Gastrocnemius medialis (tissue), 4 donors: ENCODE results near the gene KCNMB3. TPM values are rescaled to one million over a fixed set of nuclear protein-coding genes. Genes with fewer than 3 reads are reported as not detected.

Experiments used
- ATAC-seq, 2 donors: fragments of 150-250 bp; one replicate each; pipeline ENCODE4 v1.9.1; 2016
- DNase-seq, 2 donors: peaks; one replicate each; pipeline ENCODE4 v3.0.0-alpha.2; 2019
- H3K27ac ChIP-seq, 4 donors: fragments of 200-600 bp; sonication (generic); 1 replicate in 1 of 4; 2 replicates in 3 of 4; pipeline ENCODE4 v1.5.1; 2016 to 2018; ENCODE audit warnings: mild to moderate bottlenecking in 2 of 4, moderate library complexity in 1 of 4
- H3K27me3 ChIP-seq, 3 donors: fragments of 200-600 bp; sonication (generic) in 2 of 3; 1 replicate in 1 of 3; 2 replicates in 2 of 3; pipeline versions ENCODE4 v1.5.1 to v1.6.0; 2016 to 2019; ENCODE audit warnings: mild to moderate bottlenecking in 1 of 3, moderate library complexity in 1 of 3
- H3K36me3 ChIP-seq, 2 donors: fragments of 200-600 bp; sonication (generic) in 1 of 2; one replicate each; pipeline ENCODE4 v1.5.1; 2017 to 2018
- H3K4me1 ChIP-seq, 2 donors: fragments of 200-600 bp; sonication (generic) in 1 of 2; one replicate each; pipeline ENCODE4 v1.5.1; 2016 to 2017; ENCODE audit warnings: mild to moderate bottlenecking in 2 of 2
- H3K4me3 ChIP-seq, 4 donors: fragments of 200-600 bp; sonication (generic) in 3 of 4; 1 replicate in 1 of 4; 2 replicates in 3 of 4; pipeline ENCODE4 v1.5.1; 2016 to 2019; ENCODE audit warnings: mild to moderate bottlenecking in 2 of 4
- H3K9me3 ChIP-seq, 3 donors: fragments of 200-600 bp; sonication (generic) in 2 of 3; 1 replicate in 1 of 3; 2 replicates in 2 of 3; pipeline ENCODE4 v1.5.1; 2016 to 2019
- CTCF ChIP-seq, 5 experiments: fragments of 450-650 bp in 3 of 5; fragments of 200-600 bp in 2 of 5; sonication (generic) in 2 of 5; IDR thresholded peaks in 4 of 5; conservative IDR thresholded peaks in 1 of 5; 1 replicate in 4 of 5; 2 replicates in 1 of 5; pipeline ENCODE4 v1.5.1; 2016 to 2019; ENCODE audit warnings: antibody characterized with exemption in 5 of 5, mild to moderate bottlenecking in 3 of 5, moderate library complexity in 3 of 5
- POLR2A ChIP-seq, 2 donors: fragments of 450-650 bp; IDR thresholded peaks; one replicate each; pipeline ENCODE4 v1.6.1; 2017; ENCODE audit warnings: antibody characterized with exemption in 2 of 2, mild to moderate bottlenecking in 2 of 2, moderate library complexity in 2 of 2
- in situ Hi-C, 4 donors: fragments of 200-750 bp; cut with MboI; loops; one replicate each; pipeline versions ENCODE4 v1.15.0 to v1.8.0; 2017; ENCODE audit warnings: low sequenced_read_pairs in 4 of 4
- intact Hi-C: fragments of 100-400 bp; cut with DNase I; formaldehyde crosslinking; loops from one replicate; pipeline ENCODE4 v1.15.1; 2023; ENCODE audit warnings: low total_unique reads
- total RNA-seq, 4 donors: library from RNA; depleted of rRNA; stranded (reverse); fragments of >200 nt; gene quantifications; one replicate each; pipeline versions ENCODE4 v1.1.0 to v1.2.3, GENCODE V29; 2016

KCNMB3 gene
- total RNA-seq, 4 donors from 2014 or later, result 0.24 to 2.1 (median 0.44) TPM

- Histone ChIP-seq H3K36me3 (no peaks in the 10 kb centered on the region), H3K27ac (no peak overlapping the region), H3K4me3 (no peak overlapping the region), H3K9me3 (no peaks in the 10 kb centered on the region), H3K27me3 (no peaks in the 10 kb centered on the region), H3K4me1 (no peaks in the 10 kb centered on the region)
- DNase-seq, result no peak
- in situ Hi-C loops, result no loop called here
- TF ChIP-seq POLR2A (IDR thresholded peaks at IDR 0.05), result no peak
- no peak for TF ChIP-seq CTCF (IDR thresholded peaks at IDR 0.05 in 4 of 5, conservative IDR thresholded peaks at IDR 0.05 in 1 of 5)
- intact Hi-C loops, result no loop called here
- no peak for ATAC-seq
These were observed 41.5 kb upstream of the KCNMB3 start for GRCh38 chr3:179292450-179292849.

DNA sequence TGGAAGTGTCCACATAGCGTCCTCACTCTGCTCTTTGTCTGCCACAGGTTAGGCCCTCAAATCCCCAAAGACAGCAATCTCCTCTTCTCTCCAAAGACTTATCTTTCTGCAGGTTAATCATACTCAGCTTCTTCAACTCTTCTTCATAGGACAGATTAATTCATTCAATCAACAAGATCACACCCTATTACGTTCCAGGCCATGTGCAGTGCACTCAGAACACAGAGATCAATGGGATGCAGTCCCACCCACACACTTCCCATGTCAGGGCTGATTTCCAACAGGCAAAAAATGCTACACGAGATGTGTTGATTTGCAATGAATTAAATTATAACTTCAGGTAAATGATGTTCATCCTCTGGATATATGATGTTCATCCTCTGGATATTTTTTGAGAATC lies 38.4 kb upstream of the KCNMB3 start:
- in situ Hi-C loops, result no loop called here
- no peak for TF ChIP-seq POLR2A (IDR thresholded peaks at IDR 0.05)
- no peak for TF ChIP-seq CTCF (IDR thresholded peaks at IDR 0.05 in 4 of 5, conservative IDR thresholded peaks at IDR 0.05 in 1 of 5)
- no peaks in the 10 kb centered on the region for H3K9me3 ChIP-seq
- H3K27me3 ChIP-seq, result no peaks in the 10 kb centered on the region
- intact Hi-C loops, result no loop called here
- ATAC-seq, result no peak
- no peaks in the 10 kb centered on the region for H3K4me1 ChIP-seq
- no peak for DNase-seq
- H3K4me3 ChIP-seq, result no peak overlapping the region
- H3K36me3 ChIP-seq, result no peaks in the 10 kb centered on the region
- no peak overlapping the region for H3K27ac ChIP-seq

- TF ChIP-seq CTCF (IDR thresholded peaks at IDR 0.05 in 4 of 5, conservative IDR thresholded peaks at IDR 0.05 in 1 of 5) (no peak), POLR2A (IDR thresholded peaks at IDR 0.05) (no peak)
- H3K27ac ChIP-seq, result no peak overlapping the region
- ATAC-seq (no peak), DNase-seq (no peak)
- in situ Hi-C loops, result no loop called here
- intact Hi-C loops, result no loop called here
- no peaks in the 10 kb centered on the region for H3K4me1 ChIP-seq
- no peaks in the 10 kb centered on the region for H3K36me3 ChIP-seq
- H3K9me3 ChIP-seq, result no peaks in the 10 kb centered on the region
- no peak overlapping the region for H3K4me3 ChIP-seq
- H3K27me3 ChIP-seq, result no peaks in the 10 kb centered on the region
These were observed 37.9 kb upstream of the KCNMB3 start for GRCh38 chr3:179288845-179289244.

- H3K27me3 ChIP-seq, result no peaks in the 10 kb centered on the region
- H3K36me3 ChIP-seq, result no peaks in the 10 kb centered on the region
- ATAC-seq (no peak), DNase-seq (no peak)
- intact Hi-C loops, result no loop called here
- TF ChIP-seq CTCF (IDR thresholded peaks at IDR 0.05 in 4 of 5, conservative IDR thresholded peaks at IDR 0.05 in 1 of 5), result no peak
- TF ChIP-seq POLR2A (IDR thresholded peaks at IDR 0.05), result no peak
- H3K9me3 ChIP-seq, result no peaks in the 10 kb centered on the region
- no peaks in the 10 kb centered on the region for H3K4me1 ChIP-seq
- no peak overlapping the region for H3K27ac ChIP-seq
- in situ Hi-C loops, result no loop called here
- H3K4me3 ChIP-seq, result no peak overlapping the region
These were observed 35.4 kb upstream of the KCNMB3 start for GRCh38 chr3:179286331-179286730.

DNA sequence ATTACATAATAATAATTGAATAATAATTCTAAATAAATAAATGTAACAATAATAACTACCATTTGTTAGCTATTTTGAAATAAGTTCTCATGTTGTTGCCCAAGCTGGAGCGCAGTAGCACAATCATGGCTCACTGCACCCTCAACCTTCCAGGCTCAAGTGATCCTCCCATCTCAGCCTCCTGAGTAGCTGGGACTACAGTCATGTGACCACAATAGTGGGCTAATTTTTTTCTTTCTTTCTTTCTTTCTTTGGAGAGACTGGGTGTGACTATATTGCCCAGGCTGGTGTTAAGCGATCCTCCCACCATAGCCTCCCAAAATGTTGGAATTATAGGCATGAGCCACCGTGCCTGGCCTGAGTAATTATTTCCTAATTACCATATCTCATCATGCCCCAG lies 30.9 kb upstream of the KCNMB3 start:
- intact Hi-C loops, result no loop called here
- in situ Hi-C loops, result no loop called here
- no peaks in the 10 kb centered on the region for H3K4me1 ChIP-seq
- TF ChIP-seq POLR2A (IDR thresholded peaks at IDR 0.05) (no peak), CTCF (IDR thresholded peaks at IDR 0.05 in 4 of 5, conservative IDR thresholded peaks at IDR 0.05 in 1 of 5) (no peak)
- H3K27ac ChIP-seq, result no peak overlapping the region
- H3K9me3 ChIP-seq, result no peaks in the 10 kb centered on the region
- DNase-seq, result no peak
- no peaks in the 10 kb centered on the region for H3K27me3 ChIP-seq
- no peak for ATAC-seq
- H3K36me3 ChIP-seq, result no peaks in the 10 kb centered on the region
- no peak overlapping the region for H3K4me3 ChIP-seq
